ENCODE measurements around the gene SLA2.

Gene SLA2

DNA sequence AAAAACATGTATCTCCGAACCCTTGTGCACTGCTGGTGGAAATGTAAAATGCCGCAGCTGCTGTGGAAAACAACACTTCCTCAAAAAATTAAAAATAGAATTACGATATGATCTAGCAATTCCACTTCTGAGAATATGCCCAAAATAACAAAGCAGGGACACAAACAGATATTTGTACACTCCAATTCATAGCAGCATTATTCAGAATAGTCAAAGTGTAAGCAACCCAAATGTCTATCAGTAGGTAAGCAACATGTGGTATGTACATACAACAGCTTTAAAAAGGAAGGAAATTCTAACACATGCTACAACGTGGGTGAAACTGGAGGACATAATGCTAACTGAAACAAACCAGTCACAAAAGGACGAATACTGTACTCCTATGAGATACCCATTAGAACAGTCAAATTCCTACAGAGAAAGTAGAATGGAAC, 46.1 kb downstream of the SLA2 start:
- peaks cover 0 to 2% of the 10 kb centered on the region in 2 donors for H3K4me1 ChIP-seq (ENCODE audit: control insufficient read depth in 2 of 2, insufficient read depth in 2 of 2, low read length in 2 of 2)
- no peaks in the 10 kb centered on the region for H3K36me3 ChIP-seq (ENCODE audit: control insufficient read depth in 2 of 2, insufficient read depth in 2 of 2, low read length in 2 of 2)
- no peaks in the 10 kb centered on the region for H3K27me3 ChIP-seq (ENCODE audit: control insufficient read depth in 2 of 2, insufficient read depth in 2 of 2, low read length in 2 of 2)
- H3K9me3 ChIP-seq (ENCODE audit: control insufficient read depth in 2 of 2, low read length in 2 of 2), result no peaks in the 10 kb centered on the region
- H3K27ac ChIP-seq (ENCODE audit: low read depth in 2 of 2, low read length in 2 of 2), result no peak overlapping the region
- H3K4me3 ChIP-seq (ENCODE audit: low read length in 2 of 2), result no peak overlapping the region
- H3K9ac ChIP-seq (ENCODE audit: low read depth in 1 of 2, low read length in 2 of 2), result peak overlapping the region in 1 of 2 donors; percentile 17

DNA sequence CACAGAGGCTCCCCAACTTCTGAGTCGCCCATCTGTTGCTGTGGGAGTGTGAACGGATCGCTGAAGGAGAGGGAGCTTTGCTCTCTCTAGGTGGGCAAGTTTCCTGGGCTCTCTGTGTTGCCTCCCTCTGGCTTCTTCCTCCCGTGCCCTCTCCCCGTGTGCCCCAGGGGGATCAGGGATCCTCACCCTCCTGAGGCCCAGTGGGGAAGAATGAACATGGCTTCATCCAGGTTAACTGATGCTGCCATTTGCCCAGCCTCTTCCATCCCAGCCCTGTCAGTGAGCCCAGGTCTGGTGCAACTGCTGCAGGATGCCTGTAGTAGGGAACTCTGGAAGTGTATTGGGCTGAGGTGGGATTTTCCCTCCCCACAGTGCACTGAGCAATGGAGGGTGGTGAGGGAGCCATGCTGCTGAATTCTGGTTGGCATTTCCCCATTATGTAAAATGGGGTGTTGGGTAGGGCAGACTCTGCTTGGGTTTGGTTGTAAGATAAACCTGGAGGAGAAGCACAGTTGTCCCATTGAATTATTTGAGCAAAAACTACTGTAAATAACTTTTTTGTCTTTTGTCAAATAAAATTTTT, 52.6 kb downstream of the SLA2 start:
- H3K27ac ChIP-seq (ENCODE audit: low read depth in 2 of 2, low read length in 2 of 2), result no peak overlapping the region
- no peaks in the 10 kb centered on the region for H3K27me3 ChIP-seq (ENCODE audit: control insufficient read depth in 2 of 2, insufficient read depth in 2 of 2, low read length in 2 of 2)
- no peaks in the 10 kb centered on the region for H3K9me3 ChIP-seq (ENCODE audit: control insufficient read depth in 2 of 2, low read length in 2 of 2)
- H3K36me3 ChIP-seq (ENCODE audit: control insufficient read depth in 2 of 2, insufficient read depth in 2 of 2, low read length in 2 of 2), result no peaks in the 10 kb centered on the region
- H3K4me3 ChIP-seq (ENCODE audit: low read length in 2 of 2), result no peak overlapping the region
- H3K9ac ChIP-seq (ENCODE audit: low read depth in 1 of 2, low read length in 2 of 2), result no peak overlapping the region
- peaks cover 0 to 5% of the 10 kb centered on the region in 2 donors for H3K4me1 ChIP-seq (ENCODE audit: control insufficient read depth in 2 of 2, insufficient read depth in 2 of 2, low read length in 2 of 2)

DNA sequence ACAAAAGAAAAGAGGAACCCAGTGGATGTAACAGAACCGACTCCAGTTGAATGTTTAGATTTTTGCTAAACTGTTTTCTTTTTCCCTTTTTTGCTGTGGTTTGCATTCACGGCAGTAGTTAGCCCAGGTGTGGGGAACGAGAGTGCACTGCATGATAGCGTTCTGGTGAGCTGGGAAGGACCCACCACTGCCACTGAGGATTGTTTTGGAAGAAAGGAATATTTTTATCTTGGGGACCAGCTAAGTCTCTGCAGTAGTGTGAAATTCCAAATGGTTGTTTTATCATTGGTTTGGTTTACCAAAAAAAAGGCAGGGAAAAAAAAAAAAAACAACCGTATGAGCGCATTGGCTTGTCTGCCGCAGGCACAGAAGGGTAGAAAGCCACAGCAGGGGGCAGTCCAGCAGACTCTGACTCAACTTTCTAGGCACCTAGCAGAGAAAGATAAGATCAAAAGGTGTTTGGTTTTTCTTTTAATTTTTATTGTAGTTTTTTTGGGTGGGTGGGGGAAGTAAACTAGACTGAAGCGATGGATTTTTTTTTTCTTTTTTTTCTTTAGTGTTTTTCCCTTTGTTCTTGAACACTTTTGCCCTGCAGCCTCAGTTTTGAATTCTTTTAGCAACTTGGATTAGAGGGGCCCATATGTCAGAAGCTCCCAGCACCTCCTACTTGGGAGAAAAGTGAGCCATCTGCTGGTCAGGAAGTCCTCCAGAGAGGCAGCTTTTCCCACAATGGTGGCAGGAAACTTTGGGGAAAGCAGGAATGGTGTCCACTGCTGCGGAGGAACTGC, 53.9 kb downstream of the SLA2 start:
- Histone ChIP-seq H3K27ac (ENCODE audit: low read depth in 2 of 2, low read length in 2 of 2) (no peak overlapping the region), H3K4me1 (ENCODE audit: control insufficient read depth in 2 of 2, insufficient read depth in 2 of 2, low read length in 2 of 2) (peaks cover 0 to 5% of the 10 kb centered on the region in 2 donors), H3K9me3 (ENCODE audit: control insufficient read depth in 2 of 2, low read length in 2 of 2) (no peaks in the 10 kb centered on the region), H3K9ac (ENCODE audit: low read depth in 1 of 2, low read length in 2 of 2) (no peak overlapping the region), H3K27me3 (ENCODE audit: control insufficient read depth in 2 of 2, insufficient read depth in 2 of 2, low read length in 2 of 2) (no peaks in the 10 kb centered on the region), H3K36me3 (ENCODE audit: control insufficient read depth in 2 of 2, insufficient read depth in 2 of 2, low read length in 2 of 2) (no peaks in the 10 kb centered on the region), H3K4me3 (ENCODE audit: low read length in 2 of 2) (no peak overlapping the region)

DNA sequence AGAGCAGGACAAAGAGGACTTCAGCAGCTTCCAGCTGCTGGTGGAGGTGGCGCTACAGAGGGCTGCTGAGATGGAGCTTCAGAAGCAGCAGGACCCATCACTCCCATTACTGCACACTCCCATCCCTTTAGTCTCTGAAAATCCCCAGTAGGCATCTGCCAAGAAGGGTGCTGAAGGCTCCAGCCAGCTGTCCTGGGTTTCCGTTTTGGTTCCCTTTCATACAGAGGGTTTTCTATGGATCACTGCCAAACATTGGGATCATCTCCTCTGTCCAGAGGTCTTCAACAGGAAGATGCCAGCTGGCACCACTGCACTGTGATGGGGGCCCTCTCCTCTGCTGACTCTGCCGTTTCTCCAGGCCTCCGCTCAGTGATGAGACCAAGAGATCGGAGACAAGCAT, 54.7 kb downstream of the SLA2 start:
- Histone ChIP-seq H3K9ac (ENCODE audit: low read depth in 1 of 2, low read length in 2 of 2) (no peak overlapping the region), H3K36me3 (ENCODE audit: control insufficient read depth in 2 of 2, insufficient read depth in 2 of 2, low read length in 2 of 2) (no peaks in the 10 kb centered on the region), H3K27me3 (ENCODE audit: control insufficient read depth in 2 of 2, insufficient read depth in 2 of 2, low read length in 2 of 2) (no peaks in the 10 kb centered on the region), H3K27ac (ENCODE audit: low read depth in 2 of 2, low read length in 2 of 2) (no peak overlapping the region), H3K4me3 (ENCODE audit: low read length in 2 of 2) (no peak overlapping the region), H3K9me3 (ENCODE audit: control insufficient read depth in 2 of 2, low read length in 2 of 2) (no peaks in the 10 kb centered on the region), H3K4me1 (ENCODE audit: control insufficient read depth in 2 of 2, insufficient read depth in 2 of 2, low read length in 2 of 2) (peaks cover 0 to 5% of the 10 kb centered on the region in 2 donors)

DNA sequence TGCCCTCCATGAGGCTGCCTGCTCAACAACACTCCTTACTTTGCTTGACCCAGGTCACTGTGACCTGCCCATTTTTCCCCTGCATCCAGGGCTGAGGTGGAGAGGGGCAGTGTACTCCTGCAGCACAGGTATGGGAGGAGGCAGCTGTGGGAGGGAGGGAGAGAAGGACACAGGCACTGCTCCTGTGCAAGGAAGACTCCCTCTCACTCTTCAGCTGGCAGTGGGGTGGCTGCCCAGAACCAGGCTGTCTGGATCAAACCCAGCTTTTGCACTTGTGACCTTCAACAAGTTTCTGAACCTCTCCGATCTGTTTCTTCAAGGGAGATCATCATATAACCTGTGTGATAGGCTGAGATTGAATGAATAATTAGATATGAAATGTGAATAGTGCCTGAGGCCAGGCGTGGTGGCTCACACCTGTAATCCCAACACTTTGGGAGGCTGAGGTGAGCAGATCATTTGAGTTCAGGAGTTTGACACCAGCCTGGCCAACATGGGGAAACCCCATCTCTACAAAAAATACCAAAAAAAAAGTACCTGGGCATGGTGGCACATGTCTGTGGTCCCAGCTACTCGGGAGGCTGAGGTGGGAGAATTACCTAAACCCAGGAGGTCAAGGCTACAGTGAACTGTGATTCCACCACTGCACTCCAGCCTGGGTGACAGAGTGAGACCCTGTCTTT, 58.5 kb downstream of the SLA2 start:
- Histone ChIP-seq H3K4me3 (ENCODE audit: low read length in 2 of 2) (no peak overlapping the region), H3K27me3 (ENCODE audit: control insufficient read depth in 2 of 2, insufficient read depth in 2 of 2, low read length in 2 of 2) (no peaks in the 10 kb centered on the region), H3K9me3 (ENCODE audit: control insufficient read depth in 2 of 2, low read length in 2 of 2) (no peaks in the 10 kb centered on the region), H3K4me1 (ENCODE audit: control insufficient read depth in 2 of 2, insufficient read depth in 2 of 2, low read length in 2 of 2) (no peaks in the 10 kb centered on the region), H3K9ac (ENCODE audit: low read depth in 1 of 2, low read length in 2 of 2) (no peak overlapping the region), H3K36me3 (ENCODE audit: control insufficient read depth in 2 of 2, insufficient read depth in 2 of 2, low read length in 2 of 2) (peaks cover under 1 to 2% of the 10 kb centered on the region in 2 donors), H3K27ac (ENCODE audit: low read depth in 2 of 2, low read length in 2 of 2) (no peak overlapping the region)

DNA sequence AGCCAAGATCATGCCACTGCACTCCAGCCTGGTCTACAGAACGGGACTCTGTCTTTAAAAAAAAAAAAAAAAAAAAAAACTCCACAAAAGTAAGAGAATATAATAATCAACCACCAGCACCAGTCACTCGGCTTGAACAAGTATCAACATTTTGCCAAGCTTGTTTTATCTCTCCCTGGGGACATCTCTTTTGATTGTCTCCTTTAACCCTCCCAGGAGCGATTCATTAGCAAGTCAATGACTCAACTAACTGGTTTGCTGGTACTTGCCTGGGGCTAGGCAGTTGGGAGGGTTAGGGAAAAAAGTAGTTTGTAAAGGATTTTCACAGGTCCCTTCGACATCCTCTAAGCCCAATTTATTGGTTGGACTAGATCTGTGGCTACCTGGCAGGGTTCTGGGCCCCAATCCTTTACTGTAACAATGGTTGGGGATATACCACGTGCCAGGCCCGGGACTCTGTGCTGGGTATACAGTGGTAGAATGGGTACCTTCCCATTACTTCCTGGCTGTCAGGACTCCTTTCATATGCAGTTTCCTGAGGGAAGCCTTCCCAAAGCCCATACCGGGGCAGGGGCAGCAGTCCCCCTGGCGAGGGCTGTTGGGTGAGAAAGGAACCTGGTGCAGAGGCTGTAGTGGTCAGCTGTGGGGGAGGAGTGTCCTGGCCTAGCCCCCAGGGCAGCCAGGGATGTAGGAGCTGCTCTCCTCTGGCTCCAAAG, 60.4 kb downstream of the SLA2 start:
- Histone ChIP-seq H3K9me3 (ENCODE audit: control insufficient read depth in 2 of 2, low read length in 2 of 2) (no peaks in the 10 kb centered on the region), H3K9ac (ENCODE audit: low read depth in 1 of 2, low read length in 2 of 2) (no peak overlapping the region), H3K27me3 (ENCODE audit: control insufficient read depth in 2 of 2, insufficient read depth in 2 of 2, low read length in 2 of 2) (no peaks in the 10 kb centered on the region)

DNA sequence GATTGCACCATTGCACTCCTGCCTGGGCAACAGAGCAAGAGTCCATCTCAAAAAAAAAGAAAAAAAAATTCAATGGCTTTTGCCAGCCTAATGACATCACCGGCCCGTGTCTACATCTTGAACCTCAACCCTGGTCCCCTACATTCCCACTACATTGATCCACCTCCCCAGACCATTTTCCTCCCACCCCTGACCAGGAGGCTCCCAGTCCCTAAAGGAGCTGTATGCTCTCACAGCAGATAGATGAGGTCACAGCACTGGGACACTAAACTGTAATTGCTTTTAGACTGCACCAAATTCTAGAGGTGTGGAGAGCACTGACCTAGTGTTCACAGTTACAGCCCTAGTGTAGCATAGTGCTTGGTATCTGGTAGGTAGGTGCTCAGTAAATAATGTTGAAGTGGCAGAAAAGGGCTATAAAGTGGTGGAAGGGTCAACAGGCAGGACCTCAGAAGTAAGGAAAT, 61.9 kb downstream of the SLA2 start:
- no peaks in the 10 kb centered on the region for H3K27me3 ChIP-seq (ENCODE audit: control insufficient read depth in 2 of 2, insufficient read depth in 2 of 2, low read length in 2 of 2)
- H3K4me3 ChIP-seq (ENCODE audit: low read length in 2 of 2), result no peak overlapping the region
- H3K9ac ChIP-seq (ENCODE audit: low read depth in 1 of 2, low read length in 2 of 2), result no peak overlapping the region
- no peak overlapping the region for H3K27ac ChIP-seq (ENCODE audit: low read depth in 2 of 2, low read length in 2 of 2)
- H3K4me1 ChIP-seq (ENCODE audit: control insufficient read depth in 2 of 2, insufficient read depth in 2 of 2, low read length in 2 of 2), result no peaks in the 10 kb centered on the region
- peaks cover 15 to 19% of the 10 kb centered on the region in 2 donors for H3K36me3 ChIP-seq (ENCODE audit: control insufficient read depth in 2 of 2, insufficient read depth in 2 of 2, low read length in 2 of 2)
- no peaks in the 10 kb centered on the region for H3K9me3 ChIP-seq (ENCODE audit: control insufficient read depth in 2 of 2, low read length in 2 of 2)

More for the DNA sequence above, 60.4 kb downstream of the SLA2 start:
- Histone ChIP-seq H3K4me3 (ENCODE audit: low read length in 2 of 2) (no peak overlapping the region), H3K27ac (ENCODE audit: low read depth in 2 of 2, low read length in 2 of 2) (no peak overlapping the region), H3K36me3 (ENCODE audit: control insufficient read depth in 2 of 2, insufficient read depth in 2 of 2, low read length in 2 of 2) (peaks cover 6 to 8% of the 10 kb centered on the region in 2 donors), H3K4me1 (ENCODE audit: control insufficient read depth in 2 of 2, insufficient read depth in 2 of 2, low read length in 2 of 2) (no peaks in the 10 kb centered on the region)

DNA sequence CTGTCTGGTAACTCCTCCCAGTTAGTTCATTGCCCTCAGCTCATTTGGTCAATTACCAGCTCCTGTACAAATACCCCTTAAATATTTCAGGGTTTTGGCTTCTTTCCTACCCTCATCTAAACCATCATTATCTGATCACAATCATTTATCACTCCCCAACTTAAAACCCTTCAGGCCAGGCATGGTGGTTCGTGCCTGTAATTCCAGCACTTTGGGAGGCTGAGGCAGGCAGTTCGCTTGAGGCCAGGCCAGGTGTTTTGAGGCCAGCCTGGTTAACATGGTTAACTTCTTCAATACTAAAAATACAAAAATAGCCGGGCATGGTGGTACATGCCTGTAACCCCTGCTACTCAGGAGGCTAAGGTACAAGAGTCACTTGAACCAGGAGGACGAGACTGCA, 63.2 kb downstream of the SLA2 start:
- Histone ChIP-seq H3K9ac (ENCODE audit: low read depth in 1 of 2, low read length in 2 of 2) (no peak overlapping the region), H3K27me3 (ENCODE audit: control insufficient read depth in 2 of 2, insufficient read depth in 2 of 2, low read length in 2 of 2) (no peaks in the 10 kb centered on the region), H3K4me3 (ENCODE audit: low read length in 2 of 2) (no peak overlapping the region), H3K9me3 (ENCODE audit: control insufficient read depth in 2 of 2, low read length in 2 of 2) (no peaks in the 10 kb centered on the region), H3K36me3 (ENCODE audit: control insufficient read depth in 2 of 2, insufficient read depth in 2 of 2, low read length in 2 of 2) (peaks cover 15 to 19% of the 10 kb centered on the region in 2 donors), H3K27ac (ENCODE audit: low read depth in 2 of 2, low read length in 2 of 2) (no peak overlapping the region), H3K4me1 (ENCODE audit: control insufficient read depth in 2 of 2, insufficient read depth in 2 of 2, low read length in 2 of 2) (no peaks in the 10 kb centered on the region)

DNA sequence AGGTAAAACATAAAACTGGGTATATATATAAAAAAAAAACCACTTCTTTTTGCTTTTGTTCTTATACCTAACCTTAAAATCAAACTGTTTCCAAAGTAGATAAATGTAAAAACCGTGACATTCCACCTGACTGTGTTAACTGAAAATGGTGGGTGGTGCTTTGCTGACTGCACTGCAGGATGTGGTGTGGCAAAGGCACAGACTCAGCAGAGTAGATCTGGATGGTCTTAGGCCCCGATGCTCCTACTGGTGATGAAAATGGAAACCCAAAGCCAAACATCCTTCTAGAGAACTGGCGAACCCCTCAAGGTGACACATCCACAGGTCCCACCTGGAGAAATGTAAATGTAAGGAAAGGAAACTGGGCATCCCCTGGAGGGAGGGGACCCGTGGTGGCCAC, 63.7 kb downstream of the SLA2 start:
- Histone ChIP-seq H3K9me3 (ENCODE audit: control insufficient read depth in 2 of 2, low read length in 2 of 2) (no peaks in the 10 kb centered on the region), H3K27ac (ENCODE audit: low read depth in 2 of 2, low read length in 2 of 2) (no peak overlapping the region), H3K9ac (ENCODE audit: low read depth in 1 of 2, low read length in 2 of 2) (no peak overlapping the region), H3K36me3 (ENCODE audit: control insufficient read depth in 2 of 2, insufficient read depth in 2 of 2, low read length in 2 of 2) (peaks cover 15 to 19% of the 10 kb centered on the region in 2 donors), H3K27me3 (ENCODE audit: control insufficient read depth in 2 of 2, insufficient read depth in 2 of 2, low read length in 2 of 2) (no peaks in the 10 kb centered on the region), H3K4me1 (ENCODE audit: control insufficient read depth in 2 of 2, insufficient read depth in 2 of 2, low read length in 2 of 2) (no peaks in the 10 kb centered on the region), H3K4me3 (ENCODE audit: low read length in 2 of 2) (no peak overlapping the region)
